Measurements from ENCODE around the gene AREL1.

Gene AREL1

GRCh38 chr14:74713395-74713735 lies 485 bp upstream of the AREL1 start:
- ChIA-PET POLR2A (no interaction called here), CTCF (no interaction called here)
- Histone ChIP-seq H3K27me3 (replicated peaks in 2 of 5; ENCODE audit: control insufficient read depth in 4 of 5, insufficient read depth in 5 of 5, low read length in 4 of 5) (no peaks in the 10 kb centered on the region), H3K4me1 (ENCODE audit: control extremely low read depth in 1 of 4, control insufficient read depth in 4 of 4, insufficient read depth in 4 of 4, low read length in 3 of 4) (peaks cover 10 to 19% (median 18%) of the 10 kb centered on the region in 4 experiments), H3K27ac (ENCODE audit: insufficient read depth in 1 of 2, low read depth in 1 of 2, low read length in 2 of 2, poor library complexity in 1 of 2, severe bottlenecking in 2 of 2) (peak overlapping the region; percentile 92 to 96), H3K4me3 (ENCODE audit: control insufficient read depth in 1 of 7, extremely low read depth in 1 of 7, insufficient read depth in 4 of 7, low read depth in 2 of 7, low read length in 6 of 7) (peak overlapping the region in 6 of 7 experiments; percentile 82 to 99 (median 90)), H3K36me3 (ENCODE audit: control insufficient read depth in 4 of 4, insufficient read depth in 4 of 4, low read length in 3 of 4) (peaks cover 4 to 33% (median 21%) of the 10 kb centered on the region in 4 experiments), H3K9me3 (ENCODE audit: control extremely low read depth in 1 of 5, control insufficient read depth in 4 of 5, insufficient read depth in 2 of 5, low read depth in 1 of 5, low read length in 4 of 5) (no peaks in the 10 kb centered on the region)
- 22% methylated on average over 6 of the region's 6 CpGs for whole genome bisulfite sequencing (ENCODE audit: insufficient coverage)
- no peak for DNase-seq

GRCh38 chr14:74711651-74712050 lies 1.2 kb downstream of the AREL1 start:
- Histone ChIP-seq H3K27me3 (replicated peaks in 2 of 5; ENCODE audit: control insufficient read depth in 4 of 5, insufficient read depth in 5 of 5, low read length in 4 of 5) (no peaks in the 10 kb centered on the region), H3K4me3 (ENCODE audit: control insufficient read depth in 1 of 7, extremely low read depth in 1 of 7, insufficient read depth in 4 of 7, low read depth in 2 of 7, low read length in 6 of 7) (peak overlapping the region in 4 of 7 experiments; percentile 19 to 96 (median 68)), H3K27ac (ENCODE audit: insufficient read depth in 1 of 2, low read depth in 1 of 2, low read length in 2 of 2, poor library complexity in 1 of 2, severe bottlenecking in 2 of 2) (no peak overlapping the region), H3K9me3 (ENCODE audit: control extremely low read depth in 1 of 5, control insufficient read depth in 4 of 5, insufficient read depth in 2 of 5, low read depth in 1 of 5, low read length in 4 of 5) (no peaks in the 10 kb centered on the region), H3K4me1 (ENCODE audit: control extremely low read depth in 1 of 4, control insufficient read depth in 4 of 4, insufficient read depth in 4 of 4, low read length in 3 of 4) (peaks cover 10 to 19% (median 18%) of the 10 kb centered on the region in 4 experiments), H3K36me3 (ENCODE audit: control insufficient read depth in 4 of 4, insufficient read depth in 4 of 4, low read length in 3 of 4) (peaks cover under 1 to 17% (median 8%) of the 10 kb centered on the region in 4 experiments)
- no peak for DNase-seq
- ChIA-PET POLR2A (no interaction called here), CTCF (no interaction called here)
- WGBS (ENCODE audit: insufficient coverage): 81% methylated on average over 4 of the region's 5 CpGs

- Histone ChIP-seq H3K27ac (ENCODE audit: insufficient read depth in 1 of 2, low read depth in 1 of 2, low read length in 2 of 2, poor library complexity in 1 of 2, severe bottlenecking in 2 of 2) (peak overlapping the region; percentile 1 to 52), H3K36me3 (ENCODE audit: control insufficient read depth in 4 of 4, insufficient read depth in 4 of 4, low read length in 3 of 4) (peaks cover 0 to 6% (median 2%) of the 10 kb centered on the region in 4 experiments), H3K9me3 (ENCODE audit: control extremely low read depth in 1 of 5, control insufficient read depth in 4 of 5, insufficient read depth in 2 of 5, low read depth in 1 of 5, low read length in 4 of 5) (no peaks in the 10 kb centered on the region), H3K4me3 (ENCODE audit: control insufficient read depth in 1 of 7, extremely low read depth in 1 of 7, insufficient read depth in 4 of 7, low read depth in 2 of 7, low read length in 6 of 7) (no peak overlapping the region), H3K27me3 (replicated peaks in 2 of 5; ENCODE audit: control insufficient read depth in 4 of 5, insufficient read depth in 5 of 5, low read length in 4 of 5) (no peaks in the 10 kb centered on the region), H3K4me1 (ENCODE audit: control extremely low read depth in 1 of 4, control insufficient read depth in 4 of 4, insufficient read depth in 4 of 4, low read length in 3 of 4) (peaks cover 10 to 19% (median 18%) of the 10 kb centered on the region in 4 experiments)
- POLR2A ChIA-PET: no interaction called here
- DNase-seq: peak; percentile 62 to 90 (median 80)
- CTCF ChIA-PET: interaction anchor here (0.7 to 1.0 kb wide), 2 partner anchors 18 to 25 kb away, joined by 3 read pairs; no protein-coding TSS in a partner anchor
- WGBS (ENCODE audit: insufficient coverage): 71% methylated on average over 1 of the region's 1 CpG
Observed at GRCh38 chr14:74710480-74710879, 2.4 kb downstream of the AREL1 start.

- no peak for DNase-seq
- H3K27me3 ChIP-seq (replicated peaks in 2 of 5; ENCODE audit: control insufficient read depth in 4 of 5, insufficient read depth in 5 of 5, low read length in 4 of 5): no peaks in the 10 kb centered on the region
- no peak overlapping the region for H3K4me3 ChIP-seq (ENCODE audit: control insufficient read depth in 1 of 7, extremely low read depth in 1 of 7, insufficient read depth in 4 of 7, low read depth in 2 of 7, low read length in 6 of 7)
- no CpG with 5 or more reads among the region's 5 CpGs for WGBS (ENCODE audit: insufficient coverage)
- peaks cover 0 to 4% (median 2%) of the 10 kb centered on the region in 4 experiments for H3K36me3 ChIP-seq (ENCODE audit: control insufficient read depth in 4 of 4, insufficient read depth in 4 of 4, low read length in 3 of 4)
- CTCF ChIA-PET: interaction anchor here (0.9 to 1.6 kb wide), 3 partner anchors 21 to 96 kb away, joined by 3 to 5 read pairs (median 3); no protein-coding TSS in a partner anchor
- peaks cover 0 to 14% (median 6%) of the 10 kb centered on the region in 5 experiments for H3K9me3 ChIP-seq (ENCODE audit: control extremely low read depth in 1 of 5, control insufficient read depth in 4 of 5, insufficient read depth in 2 of 5, low read depth in 1 of 5, low read length in 4 of 5)
- no peak overlapping the region for H3K27ac ChIP-seq (ENCODE audit: insufficient read depth in 1 of 2, low read depth in 1 of 2, low read length in 2 of 2, poor library complexity in 1 of 2, severe bottlenecking in 2 of 2)
- peaks cover 0 to 3% (median 1%) of the 10 kb centered on the region in 4 experiments for H3K4me1 ChIP-seq (ENCODE audit: control extremely low read depth in 1 of 4, control insufficient read depth in 4 of 4, insufficient read depth in 4 of 4, low read length in 3 of 4)
- POLR2A ChIA-PET: no interaction called here
Observed at GRCh38 chr14:74705613-74706500, 7.0 kb downstream of the AREL1 start.

- Histone ChIP-seq H3K36me3 (ENCODE audit: control insufficient read depth in 4 of 4, insufficient read depth in 4 of 4, low read length in 3 of 4) (peaks cover 0 to 4% (median 3%) of the 10 kb centered on the region in 4 experiments), H3K27ac (ENCODE audit: insufficient read depth in 1 of 2, low read depth in 1 of 2, low read length in 2 of 2, poor library complexity in 1 of 2, severe bottlenecking in 2 of 2) (no peak overlapping the region), H3K4me1 (ENCODE audit: control extremely low read depth in 1 of 4, control insufficient read depth in 4 of 4, insufficient read depth in 4 of 4, low read length in 3 of 4) (no peaks in the 10 kb centered on the region), H3K4me3 (ENCODE audit: control insufficient read depth in 1 of 7, extremely low read depth in 1 of 7, insufficient read depth in 4 of 7, low read depth in 2 of 7, low read length in 6 of 7) (no peak overlapping the region), H3K9me3 (ENCODE audit: control extremely low read depth in 1 of 5, control insufficient read depth in 4 of 5, insufficient read depth in 2 of 5, low read depth in 1 of 5, low read length in 4 of 5) (peaks cover 0 to 14% (median 6%) of the 10 kb centered on the region in 5 experiments), H3K27me3 (replicated peaks in 2 of 5; ENCODE audit: control insufficient read depth in 4 of 5, insufficient read depth in 5 of 5, low read length in 4 of 5) (no peaks in the 10 kb centered on the region)
- ChIA-PET POLR2A (interaction anchor here (0.6 kb wide), 1 partner anchor 16 kb away, joined by 3 read pairs; no protein-coding TSS in a partner anchor), CTCF (interaction anchor here (0.9 to 2.0 kb wide), 2 partner anchors 18 to 89 kb away, joined by 3 to 7 read pairs; no protein-coding TSS in a partner anchor)
- WGBS (ENCODE audit: insufficient coverage): 94% methylated on average over 2 of the region's 2 CpGs
- no peak for DNase-seq
Observed at GRCh38 chr14:74704656-74705055, 8.2 kb downstream of the AREL1 start.

- CTCF ChIA-PET: interaction anchor here (1.5 to 2.0 kb wide), 2 partner anchors 17 to 94 kb away, joined by 3 to 7 read pairs; no protein-coding TSS in a partner anchor
- H3K4me1 ChIP-seq (ENCODE audit: control extremely low read depth in 1 of 4, control insufficient read depth in 4 of 4, insufficient read depth in 4 of 4, low read length in 3 of 4): no peaks in the 10 kb centered on the region
- H3K4me3 ChIP-seq (ENCODE audit: control insufficient read depth in 1 of 7, extremely low read depth in 1 of 7, insufficient read depth in 4 of 7, low read depth in 2 of 7, low read length in 6 of 7): no peak overlapping the region
- H3K36me3 ChIP-seq (ENCODE audit: control insufficient read depth in 4 of 4, insufficient read depth in 4 of 4, low read length in 3 of 4): peaks cover 2 to 9% (median 4%) of the 10 kb centered on the region in 4 experiments
- H3K27me3 ChIP-seq (replicated peaks in 2 of 5; ENCODE audit: control insufficient read depth in 4 of 5, insufficient read depth in 5 of 5, low read length in 4 of 5): no peaks in the 10 kb centered on the region
- POLR2A ChIA-PET: no interaction called here
- H3K9me3 ChIP-seq (ENCODE audit: control extremely low read depth in 1 of 5, control insufficient read depth in 4 of 5, insufficient read depth in 2 of 5, low read depth in 1 of 5, low read length in 4 of 5): peaks cover 0 to 14% (median 6%) of the 10 kb centered on the region in 5 experiments
- no peak for DNase-seq
- WGBS (ENCODE audit: insufficient coverage): no CpG with 5 or more reads among the region's 3 CpGs
- no peak overlapping the region for H3K27ac ChIP-seq (ENCODE audit: insufficient read depth in 1 of 2, low read depth in 1 of 2, low read length in 2 of 2, poor library complexity in 1 of 2, severe bottlenecking in 2 of 2)
Observed at GRCh38 chr14:74703043-74703442, 9.8 kb downstream of the AREL1 start.

- peaks cover 0 to 14% (median 6%) of the 10 kb centered on the region in 5 experiments for H3K9me3 ChIP-seq (ENCODE audit: control extremely low read depth in 1 of 5, control insufficient read depth in 4 of 5, insufficient read depth in 2 of 5, low read depth in 1 of 5, low read length in 4 of 5)
- DNase-seq: no peak
- no peaks in the 10 kb centered on the region for H3K27me3 ChIP-seq (replicated peaks in 2 of 5; ENCODE audit: control insufficient read depth in 4 of 5, insufficient read depth in 5 of 5, low read length in 4 of 5)
- POLR2A ChIA-PET: no interaction called here
- H3K36me3 ChIP-seq (ENCODE audit: control insufficient read depth in 4 of 4, insufficient read depth in 4 of 4, low read length in 3 of 4): peaks cover 4 to 15% (median 5%) of the 10 kb centered on the region in 4 experiments
- H3K27ac ChIP-seq (ENCODE audit: insufficient read depth in 1 of 2, low read depth in 1 of 2, low read length in 2 of 2, poor library complexity in 1 of 2, severe bottlenecking in 2 of 2): no peak overlapping the region
- H3K4me3 ChIP-seq (ENCODE audit: control insufficient read depth in 1 of 7, extremely low read depth in 1 of 7, insufficient read depth in 4 of 7, low read depth in 2 of 7, low read length in 6 of 7): no peak overlapping the region
- H3K4me1 ChIP-seq (ENCODE audit: control extremely low read depth in 1 of 4, control insufficient read depth in 4 of 4, insufficient read depth in 4 of 4, low read length in 3 of 4): no peaks in the 10 kb centered on the region
- CTCF ChIA-PET: no interaction called here
- 100% methylated on average over 2 of the region's 2 CpGs for WGBS (ENCODE audit: insufficient coverage)
Observed at GRCh38 chr14:74702293-74702692, 10.6 kb downstream of the AREL1 start.
